K562 (cell line): ENCODE results near the gene DIPK1B. TPM values are rescaled to one million over a fixed set of nuclear protein-coding genes. Genes with fewer than 3 reads are reported as not detected.
A peak's percentile ranks its signal among the peaks of the same experiment; 100 is the strongest.

ENCODE experiments used
- BMI1 ChIP-seq: fragments of 150-350 bp; IDR thresholded peaks from 2 replicates; pipeline ENCODE4 v1.6.1; 2014; ENCODE audit warnings: low read length
- CHCHD3 ChIP-seq: fragments of 250-450 bp; sonication (Bioruptor Pico); IDR thresholded peaks from 2 replicates; pipeline ENCODE4 v2.1.2; 2022; ENCODE audit warnings: mild to moderate bottlenecking
- CHD1 ChIP-seq: fragments of 200-600 bp; sonication (generic); IDR thresholded peaks from one replicate; pipeline ENCODE4 v1.6.1; 2012; ENCODE audit warnings: mild to moderate bottlenecking, moderate library complexity, low read length, inconsistent platforms
- EP300 ChIP-seq: IDR thresholded peaks from 2 replicates; pipeline ENCODE4 v1.6.1; 2012; ENCODE audit warnings: low read length, improper control_type of control experiment
- ESRRB ChIP-seq: fragments of 250-450 bp; sonication (Bioruptor Pico); IDR thresholded peaks from 2 replicates; pipeline ENCODE4 v1.5.0; 2020; ENCODE audit warnings: mild to moderate bottlenecking, moderate library complexity, borderline replicate concordance
- FIP1L1 ChIP-seq: fragments of 200-400 bp; formaldehyde crosslinking; IDR thresholded peaks from 2 replicates; pipeline ENCODE4 v1.6.1; 2018; ENCODE audit warnings: mild to moderate bottlenecking, low read depth, low read length; ENCODE audit not compliant: poor library complexity, severe bottlenecking
- GATAD2A ChIP-seq: fragments of 450-650 bp; IDR thresholded peaks from 2 replicates; pipeline ENCODE4 v1.6.1; 2017
- ILF3 ChIP-seq: fragments of 450-650 bp; IDR thresholded peaks from 2 replicates; pipeline ENCODE4 v1.6.1; 2018; ENCODE audit warnings: antibody characterized with exemption, mild to moderate bottlenecking, moderate library complexity, borderline replicate concordance
- MYNN ChIP-seq, 2 experiments: sonication (generic); formaldehyde crosslinking in 1 of 2; IDR thresholded peaks; 2 replicates each; pipeline versions ENCODE4 v1.5.0 to v1.6.1; 2016 to 2020; ENCODE audit warnings: antibody characterized with exemption in 1 of 2, missing genetic modification reagents in 1 of 2
- PCBP1 ChIP-seq: fragments of 200-400 bp; formaldehyde crosslinking; IDR thresholded peaks from 2 replicates; pipeline ENCODE4 v1.6.1; 2018; ENCODE audit warnings: mild to moderate bottlenecking, low read depth, low read length; ENCODE audit not compliant: poor library complexity, severe bottlenecking
- RAD51 ChIP-seq: fragments of 450-650 bp; IDR thresholded peaks from 2 replicates; pipeline ENCODE4 v1.7.1; 2016; ENCODE audit warnings: low read depth, mild to moderate bottlenecking, borderline replicate concordance
- SIN3A ChIP-seq, 2 experiments: fragments of 150-350 bp in 1 of 2; IDR thresholded peaks; 2 replicates each; pipeline ENCODE4 v1.6.1; 2011 to 2016; ENCODE audit warnings: borderline replicate concordance in 2 of 2, low read depth in 2 of 2, low read length in 2 of 2, mild to moderate bottlenecking in 2 of 2, moderate library complexity in 2 of 2; ENCODE audit not compliant: control insufficient read depth in 1 of 2
- SIN3B ChIP-seq: fragments of 450-650 bp; IDR thresholded peaks from 2 replicates; pipeline ENCODE4 v1.6.1; 2017; ENCODE audit warnings: low read depth, mild to moderate bottlenecking, moderate library complexity
- SMARCE1 ChIP-seq: fragments of 450-650 bp; IDR thresholded peaks from 2 replicates; pipeline ENCODE4 v1.7.1; 2016; ENCODE audit warnings: mild to moderate bottlenecking
- TAF7 ChIP-seq: fragments of 450-650 bp; IDR thresholded peaks from 2 replicates; pipeline ENCODE4 v1.6.1; 2016; ENCODE audit warnings: missing genetic modification characterization, missing compliant biosample characterization
- ZNF589 ChIP-seq: fragments of 200-800 bp; sonication (Bioruptor generic); IDR thresholded peaks from 2 replicates; pipeline ENCODE4 v1.6.1; 2016; ENCODE audit warnings: low read depth, missing genetic modification characterization, missing compliant biosample characterization
- polyA plus RNA-seq, 8 experiments: library from polyadenylated mRNA; depleted of rRNA in 4 of 8; stranded (reverse) in 5 of 8; unstranded in 3 of 8; fragments of >200 nt; fragmentation: Nextera tagmentation in 2 of 8; fragmentation: Illumina TruSeq in 1 of 8; extraction: Ambion mirVana in 2 of 8; extraction: Trizol in 1 of 8; gene quantifications; 2 replicates each; pipeline versions ENCODE4 v1.2.1 to v1.2.3, GENCODE V29; 2011 to 2014; ENCODE audit warnings: inconsistent platforms in 1 of 8, missing spikeins in 1 of 8
- total RNA-seq, 7 experiments: library from RNA; depleted of rRNA in 6 of 7; stranded (reverse); fragments of >200 nt in 6 of 7; fragmentation: Illumina TruSeq in 2 of 7; extraction: Trizol in 2 of 7; gene quantifications; 2 replicates each; pipeline versions ENCODE4 v1.2.1 to v1.2.3, GENCODE V29; 2011 to 2021; ENCODE audit warnings: low replicate concordance in 1 of 7
- TF ChIP-seq, protein P1 (sequence below): sonication (generic); formaldehyde crosslinking; IDR thresholded peaks from 2 replicates; pipeline ENCODE4 v1.9.0; 2022; ENCODE audit warnings: mild to moderate bottlenecking, missing genetic modification reagents
- TF ChIP-seq, protein P2 (sequence below): fragments of 250-450 bp; sonication (Bioruptor Pico); IDR thresholded peaks from 2 replicates; pipeline ENCODE4 v1.8.0; 2021; ENCODE audit warnings: borderline replicate concordance, mild to moderate bottlenecking, moderate library complexity; ENCODE audit not compliant: poor library complexity, severe bottlenecking
- TF ChIP-seq, protein P3 (sequence below), 2 experiments: fragments of 450-650 bp in 1 of 2; sonication (generic) in 1 of 2; formaldehyde crosslinking; conservative IDR thresholded peaks; 2 replicates each; pipeline versions ENCODE4 v1.4.0 to v1.8.1; 2020 to 2022; ENCODE audit warnings: mild to moderate bottlenecking in 1 of 2, missing genetic modification reagents in 1 of 2
- TF ChIP-seq, protein P4 (sequence below): sonication (generic); formaldehyde crosslinking; IDR thresholded peaks from 2 replicates; pipeline ENCODE4 v1.8.1; 2023; ENCODE audit warnings: mild to moderate bottlenecking, missing genetic modification reagents, moderate library complexity
- TF ChIP-seq, protein P5 (sequence below): IDR thresholded peaks from 2 replicates; pipeline ENCODE4 v1.6.1; 2011; ENCODE audit warnings: borderline replicate concordance, low read depth, mild to moderate bottlenecking, moderate library complexity, low read length; ENCODE audit not compliant: insufficient read depth, poor library complexity, severe bottlenecking

The DIPK1B gene
- total and polyA plus RNA-seq, 9 of the 15 experiments (the other 6 are each of a cell fraction or from before 2014, with no cell fraction given), result 0.08 to 22.3 (median 5.9) TPM

DNA sequence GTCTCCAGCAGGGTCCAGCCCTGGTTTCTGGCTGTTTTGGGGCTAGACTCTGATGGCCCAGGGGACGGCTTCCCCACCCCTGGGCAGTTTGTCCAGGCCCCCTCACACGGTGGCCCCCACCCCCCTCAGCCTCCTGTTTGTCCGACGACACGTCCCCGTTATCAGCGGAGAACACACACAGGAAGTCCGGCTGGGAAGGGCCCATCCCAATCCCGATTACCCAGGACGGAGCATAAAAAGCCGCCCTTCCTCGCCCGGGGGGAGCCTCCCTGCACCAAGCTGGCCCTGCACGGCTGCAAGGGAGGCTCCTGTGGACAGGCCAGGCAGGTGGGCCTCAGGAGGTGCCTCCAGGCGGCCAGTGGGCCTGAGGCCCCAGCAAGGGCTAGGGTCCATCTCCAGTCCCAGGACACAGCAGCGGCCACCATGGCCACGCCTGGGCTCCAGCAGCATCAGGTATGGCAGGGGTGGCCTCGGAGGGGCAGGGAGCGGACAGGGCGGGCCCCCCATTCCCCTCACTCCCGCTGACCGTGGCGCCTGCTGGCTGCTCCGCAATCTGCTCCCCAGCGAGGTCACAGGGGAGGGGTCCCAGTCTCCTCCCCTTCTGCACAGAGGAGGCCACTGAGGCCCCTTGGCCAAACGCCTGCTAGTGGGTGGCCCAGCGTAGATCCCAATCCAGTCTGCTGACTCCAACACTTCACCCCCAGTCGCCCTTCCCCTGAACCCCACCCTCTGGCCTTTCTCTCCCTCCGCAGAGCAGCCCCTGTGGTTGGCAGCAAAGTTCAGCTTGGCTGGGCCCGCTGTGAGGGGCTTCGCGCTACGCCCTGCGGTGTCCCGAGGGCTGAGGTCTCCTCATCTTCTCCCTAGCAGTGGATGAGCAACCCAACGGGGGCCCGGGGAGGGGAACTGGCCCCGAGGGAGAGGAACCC is 49.5 kb upstream of the DIPK1B start, which contains the start of gene EGFL7 (continued):
- TF ChIP-seq, protein P1, sequence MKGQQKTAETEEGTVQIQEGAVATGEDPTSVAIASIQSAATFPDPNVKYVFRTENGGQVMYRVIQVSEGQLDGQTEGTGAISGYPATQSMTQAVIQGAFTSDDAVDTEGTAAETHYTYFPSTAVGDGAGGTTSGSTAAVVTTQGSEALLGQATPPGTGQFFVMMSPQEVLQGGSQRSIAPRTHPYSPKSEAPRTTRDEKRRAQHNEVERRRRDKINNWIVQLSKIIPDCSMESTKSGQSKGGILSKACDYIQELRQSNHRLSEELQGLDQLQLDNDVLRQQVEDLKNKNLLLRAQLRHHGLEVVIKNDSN (CRISPR knock-in tag), result no peak
- TF ChIP-seq ZNF589 (CRISPR knock-in tag) (peak; percentile 57; the same call in 1 of the 2 replicates), CHCHD3 (no peak), SMARCE1 (peak; percentile 88), SIN3B (peak; percentile 62; the same call in 1 of the 2 replicates), SIN3A (IDR thresholded peaks at IDR 0.05; ENCODE audit: borderline replicate concordance in 2 of 2, control insufficient read depth in 1 of 2, low read depth in 2 of 2, low read length in 2 of 2) (peak; percentile 45 to 61; a peak in 2 of 4 replicates), PCBP1 (peak; percentile 65), ILF3 (no peak), RAD51 (0 out of 2 replicates have a peak, but pooled peaks have one; percentile 14), GATAD2A (0 out of 2 replicates have a peak, but pooled peaks have one; percentile 28), TAF7 (0 out of 2 replicates have a peak, but pooled peaks have one; percentile 9), EP300 (peak; percentile 90), FIP1L1 (peak; percentile 90), MYNN (IDR thresholded peaks at IDR 0.05) (peak; percentile 76), MYNN (CRISPR knock-in tag; IDR thresholded peaks at IDR 0.05) (no peak), CHD1 (peak; percentile 90), ESRRB (CRISPR knock-in tag) (no peak), BMI1 (no peak)
- TF ChIP-seq, protein P2, sequence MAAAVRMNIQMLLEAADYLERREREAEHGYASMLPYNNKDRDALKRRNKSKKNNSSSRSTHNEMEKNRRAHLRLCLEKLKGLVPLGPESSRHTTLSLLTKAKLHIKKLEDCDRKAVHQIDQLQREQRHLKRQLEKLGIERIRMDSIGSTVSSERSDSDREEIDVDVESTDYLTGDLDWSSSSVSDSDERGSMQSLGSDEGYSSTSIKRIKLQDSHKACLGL (CRISPR knock-in tag), result no peak
- TF ChIP-seq, protein P3, sequence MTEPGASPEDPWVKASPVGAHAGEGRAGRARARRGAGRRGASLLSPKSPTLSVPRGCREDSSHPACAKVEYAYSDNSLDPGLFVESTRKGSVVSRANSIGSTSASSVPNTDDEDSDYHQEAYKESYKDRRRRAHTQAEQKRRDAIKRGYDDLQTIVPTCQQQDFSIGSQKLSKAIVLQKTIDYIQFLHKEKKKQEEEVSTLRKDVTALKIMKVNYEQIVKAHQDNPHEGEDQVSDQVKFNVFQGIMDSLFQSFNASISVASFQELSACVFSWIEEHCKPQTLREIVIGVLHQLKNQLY (CRISPR knock-in tag; conservative IDR thresholded peaks at IDR 0.05), result no peak
- TF ChIP-seq, protein P4, sequence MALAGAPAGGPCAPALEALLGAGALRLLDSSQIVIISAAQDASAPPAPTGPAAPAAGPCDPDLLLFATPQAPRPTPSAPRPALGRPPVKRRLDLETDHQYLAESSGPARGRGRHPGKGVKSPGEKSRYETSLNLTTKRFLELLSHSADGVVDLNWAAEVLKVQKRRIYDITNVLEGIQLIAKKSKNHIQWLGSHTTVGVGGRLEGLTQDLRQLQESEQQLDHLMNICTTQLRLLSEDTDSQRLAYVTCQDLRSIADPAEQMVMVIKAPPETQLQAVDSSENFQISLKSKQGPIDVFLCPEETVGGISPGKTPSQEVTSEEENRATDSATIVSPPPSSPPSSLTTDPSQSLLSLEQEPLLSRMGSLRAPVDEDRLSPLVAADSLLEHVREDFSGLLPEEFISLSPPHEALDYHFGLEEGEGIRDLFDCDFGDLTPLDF (CRISPR knock-in tag), result no peak
- TF ChIP-seq, protein P5, sequence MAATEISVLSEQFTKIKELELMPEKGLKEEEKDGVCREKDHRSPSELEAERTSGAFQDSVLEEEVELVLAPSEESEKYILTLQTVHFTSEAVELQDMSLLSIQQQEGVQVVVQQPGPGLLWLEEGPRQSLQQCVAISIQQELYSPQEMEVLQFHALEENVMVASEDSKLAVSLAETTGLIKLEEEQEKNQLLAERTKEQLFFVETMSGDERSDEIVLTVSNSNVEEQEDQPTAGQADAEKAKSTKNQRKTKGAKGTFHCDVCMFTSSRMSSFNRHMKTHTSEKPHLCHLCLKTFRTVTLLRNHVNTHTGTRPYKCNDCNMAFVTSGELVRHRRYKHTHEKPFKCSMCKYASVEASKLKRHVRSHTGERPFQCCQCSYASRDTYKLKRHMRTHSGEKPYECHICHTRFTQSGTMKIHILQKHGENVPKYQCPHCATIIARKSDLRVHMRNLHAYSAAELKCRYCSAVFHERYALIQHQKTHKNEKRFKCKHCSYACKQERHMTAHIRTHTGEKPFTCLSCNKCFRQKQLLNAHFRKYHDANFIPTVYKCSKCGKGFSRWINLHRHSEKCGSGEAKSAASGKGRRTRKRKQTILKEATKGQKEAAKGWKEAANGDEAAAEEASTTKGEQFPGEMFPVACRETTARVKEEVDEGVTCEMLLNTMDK, result no peak
